ENCODE results near the gene ADPRHL1. TPM values are rescaled to one million over a fixed set of nuclear protein-coding genes. Genes with fewer than 3 reads are reported as not detected.

ADPRHL1 gene
- total and polyA plus RNA-seq, 4 donors = 0.28 to 0.67 (median 0.55) TPM

- Histone ChIP-seq H3K4me3 (ENCODE audit: low read depth in 1 of 3, low read length in 3 of 3) (no peak overlapping the region), H3K27me3 (ENCODE audit: control insufficient read depth in 4 of 4, insufficient read depth in 4 of 4, low read length in 3 of 4) (no peaks in the 10 kb centered on the region), H3K27ac (ENCODE audit: low read depth in 1 of 2, low read length in 2 of 2) (no peak overlapping the region), H3K9ac (ENCODE audit: low read depth in 1 of 2, low read length in 2 of 2) (no peak overlapping the region), H3K9me3 (ENCODE audit: control insufficient read depth in 4 of 4, low read length in 3 of 4) (no peaks in the 10 kb centered on the region), H3K36me3 (ENCODE audit: control insufficient read depth in 4 of 4, insufficient read depth in 3 of 4, low read depth in 1 of 4, low read length in 3 of 4) (peaks cover 8 to 46% (median 26%) of the 10 kb centered on the region in 4 donors), H3K4me1 (ENCODE audit: control insufficient read depth in 4 of 4, insufficient read depth in 4 of 4, low read length in 3 of 4) (no peaks in the 10 kb centered on the region)
- 94% methylated on average over 32 of the region's 32 CpGs for WGBS
- TF ChIP-seq FOXA1 (IDR thresholded peaks at IDR 0.05) (no peak), RAD21 (IDR thresholded peaks at IDR 0.05) (peak in 1 of 2 donors; percentile 13)
- DNase-seq (ENCODE audit: low spot score) = no peak
Measured at GRCh38 chr13:113350065-113350937, 103.0 kb downstream of the ADPRHL1 start.

Small RNA genes lying within 50 kb of the gene (small RNA-seq; reads per million reads assigned to genes)
- gene RNU1-16P = 0.09 reads per million

Other genes with a start within 250 kb of the ADPRHL1 start
- gene PCID2, start 244.8 kb downstream of the ADPRHL1 start, total RNA-seq = 10 to 100 TPM; 30.6 to 39.1 TPM
- 10 to 100 TPM; 13.8 to 14.7 TPM for gene PCID2, start 244.8 kb downstream of the ADPRHL1 start, polyA plus RNA-seq
- gene CUL4A, start 243.9 kb downstream of the ADPRHL1 start, total RNA-seq = 10 to 100 TPM; 64.1 to 89.4 TPM
- 10 to 100 TPM; 19.9 to 27.7 TPM for gene CUL4A, start 243.9 kb downstream of the ADPRHL1 start, polyA plus RNA-seq
- 10 to 100 TPM; 60.0 to 65.8 TPM for gene LAMP1, start 156.2 kb downstream of the ADPRHL1 start, total RNA-seq
- 100 to 1,000 TPM in 1 of 2 donors, 10 to 100 TPM in 1; 24.4 to 160 TPM for gene LAMP1, start 156.2 kb downstream of the ADPRHL1 start, polyA plus RNA-seq
- 10 to 100 TPM; 11.1 to 33.0 TPM for gene GRTP1, start 89.4 kb downstream of the ADPRHL1 start, total RNA-seq
- gene GRTP1, start 89.4 kb downstream of the ADPRHL1 start, polyA plus RNA-seq = 10 to 100 TPM; 28.6 to 53.6 TPM
- gene DCUN1D2, start 37.2 kb upstream of the ADPRHL1 start, total RNA-seq = 10 to 100 TPM in 1 of 2 donors, 1 to 10 TPM in 1; 6.9 to 13.1 TPM
- gene DCUN1D2, start 37.2 kb upstream of the ADPRHL1 start, polyA plus RNA-seq = 1 to 10 TPM; 4.0 to 4.1 TPM
- 100 to 1,000 TPM in 1 of 2 donors, 10 to 100 TPM in 1; 17.7 to 140 TPM for gene TFDP1, start 131.3 kb upstream of the ADPRHL1 start, total RNA-seq
- gene TFDP1, start 131.3 kb upstream of the ADPRHL1 start, polyA plus RNA-seq = 10 to 100 TPM in 1 of 2 donors, 1 to 10 TPM in 1; 9.9 to 17.9 TPM
- gene ATP4B, start 204.7 kb upstream of the ADPRHL1 start, total RNA-seq = not detected
- not detected for gene ATP4B, start 204.7 kb upstream of the ADPRHL1 start, polyA plus RNA-seq
- gene GRK1, start 213.7 kb upstream of the ADPRHL1 start, total RNA-seq = under 1 TPM in 1 of 2 donors, not detected in 1; 0.05 TPM
- gene GRK1, start 213.7 kb upstream of the ADPRHL1 start, polyA plus RNA-seq = not detected